ENCODE measurements around the gene PA2G4. TPM values are rescaled to one million over a fixed set of nuclear protein-coding genes. Genes with fewer than 3 reads are reported as not detected.

PA2G4 gene
- polyA plus RNA-seq, 1 donor (not counting 4 experiments of a cell fraction or from before 2014, with no cell fraction given), result 480 TPM

DNA sequence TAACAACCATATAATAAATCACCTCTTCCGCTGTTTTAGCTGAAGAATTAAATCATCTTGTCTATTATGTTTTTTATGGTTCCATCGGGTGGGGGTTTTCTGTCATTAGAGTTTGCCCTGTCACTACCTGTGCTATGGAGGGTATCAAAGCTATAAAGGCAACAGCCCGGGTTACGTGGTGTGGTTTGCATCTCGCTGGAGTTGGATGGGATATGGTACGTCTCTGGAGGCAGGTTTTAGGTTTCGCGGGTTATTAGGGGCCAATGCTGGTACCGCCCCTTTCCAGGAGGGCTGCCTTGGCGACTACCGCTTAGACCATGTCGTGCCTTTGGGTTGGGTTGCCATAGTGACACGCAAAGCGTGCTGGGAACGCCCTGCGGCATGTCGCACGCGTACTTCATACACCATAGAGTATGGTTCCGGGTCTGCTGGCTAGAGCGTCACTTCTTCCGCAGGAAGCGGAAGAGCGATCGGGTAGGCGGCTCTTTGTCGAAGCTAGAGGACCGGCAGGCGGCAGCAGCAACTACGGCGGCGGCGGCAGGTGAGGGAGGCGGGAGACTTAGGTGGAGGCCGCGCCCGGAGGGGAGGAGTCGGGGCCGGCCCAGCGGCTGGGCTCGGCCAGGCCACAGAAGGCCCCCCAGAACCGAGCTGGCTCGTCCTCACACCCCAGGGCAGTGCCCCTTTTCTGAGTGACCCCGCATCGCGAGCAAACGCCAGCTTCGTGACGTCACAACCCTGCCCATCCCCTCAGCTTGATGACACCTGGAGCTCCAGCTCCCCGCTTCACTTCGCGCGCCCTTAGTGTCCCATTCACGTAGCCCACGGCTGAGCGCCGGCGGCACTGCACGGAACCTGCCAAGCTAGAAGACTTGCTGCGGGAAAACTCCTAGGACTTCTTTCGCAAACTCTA is 13.7 kb downstream of the PA2G4 start, which contains the start of gene ZC3H10:
Gene ZC3H10 (plus strand): TSS at position 489 of the 910 bp plus-strand sequence. CDS start 2,297 bp downstream, outside the sequence.
- no peak for TF ChIP-seq EZH2 (IDR thresholded peaks at IDR 0.05; ENCODE audit: low read length)
- TF ChIP-seq, protein P1, sequence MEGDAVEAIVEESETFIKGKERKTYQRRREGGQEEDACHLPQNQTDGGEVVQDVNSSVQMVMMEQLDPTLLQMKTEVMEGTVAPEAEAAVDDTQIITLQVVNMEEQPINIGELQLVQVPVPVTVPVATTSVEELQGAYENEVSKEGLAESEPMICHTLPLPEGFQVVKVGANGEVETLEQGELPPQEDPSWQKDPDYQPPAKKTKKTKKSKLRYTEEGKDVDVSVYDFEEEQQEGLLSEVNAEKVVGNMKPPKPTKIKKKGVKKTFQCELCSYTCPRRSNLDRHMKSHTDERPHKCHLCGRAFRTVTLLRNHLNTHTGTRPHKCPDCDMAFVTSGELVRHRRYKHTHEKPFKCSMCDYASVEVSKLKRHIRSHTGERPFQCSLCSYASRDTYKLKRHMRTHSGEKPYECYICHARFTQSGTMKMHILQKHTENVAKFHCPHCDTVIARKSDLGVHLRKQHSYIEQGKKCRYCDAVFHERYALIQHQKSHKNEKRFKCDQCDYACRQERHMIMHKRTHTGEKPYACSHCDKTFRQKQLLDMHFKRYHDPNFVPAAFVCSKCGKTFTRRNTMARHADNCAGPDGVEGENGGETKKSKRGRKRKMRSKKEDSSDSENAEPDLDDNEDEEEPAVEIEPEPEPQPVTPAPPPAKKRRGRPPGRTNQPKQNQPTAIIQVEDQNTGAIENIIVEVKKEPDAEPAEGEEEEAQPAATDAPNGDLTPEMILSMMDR (optimal IDR thresholded peaks at IDR 0.05 in 1 of 3, IDR thresholded peaks at IDR 0.05 in 1 of 3, conservative IDR thresholded peaks at IDR 0.05 in 1 of 3; ENCODE audit: extremely low read depth in 1 of 3, insufficient read depth in 2 of 3, low read length in 3 of 3), result peak; percentile 35 to 73 (median 55)
- DNase-seq (ENCODE audit: low read depth, low spot score) (peak; percentile 98), FAIRE-seq (peak; percentile 82)
- peak within 1 kb of the TSS; percentile 18 for H2AFZ ChIP-seq (ENCODE audit: control insufficient read depth, low read length)
- H3K79me2 ChIP-seq (ENCODE audit: control insufficient read depth, insufficient read depth, low read length), result peaks cover 11% of the 10 kb centered on the region
- H3K27me3 ChIP-seq (ENCODE audit: control insufficient read depth, extremely low read depth, insufficient read depth, low read length), result no peaks in the 10 kb centered on the region
- H3K9me3 ChIP-seq (ENCODE audit: control insufficient read depth, low read depth, low read length), result no peaks in the 10 kb centered on the region
- H4K20me1 ChIP-seq (ENCODE audit: control insufficient read depth, extremely low read depth, insufficient read depth, low read length), result no peaks in the 10 kb centered on the region
- peaks cover 9 to 35% of the 10 kb centered on the region in 2 experiments for H3K36me3 ChIP-seq (ENCODE audit: control insufficient read depth in 2 of 2, extremely low read depth in 1 of 2, insufficient read depth in 2 of 2, low read length in 2 of 2)
- peaks cover 26% of the 10 kb centered on the region for H3K4me1 ChIP-seq (ENCODE audit: control insufficient read depth, extremely low read depth, insufficient read depth, low read length)
- peak within 1 kb of the TSS; percentile 99 for H3K9ac ChIP-seq (ENCODE audit: control insufficient read depth, extremely low read depth, insufficient read depth, low read length)
- H3K4me2 ChIP-seq (ENCODE audit: control insufficient read depth, extremely low read depth, insufficient read depth, low read depth, low read length), result peak within 1 kb of the TSS; percentile 93
- H3K27ac ChIP-seq (ENCODE audit: control insufficient read depth, insufficient read depth, low read length), result peak within 1 kb of the TSS; percentile 99
- H3K4me3 ChIP-seq (ENCODE audit: control insufficient read depth in 2 of 3, extremely low read depth in 1 of 3, insufficient read depth in 2 of 3, low read depth in 1 of 3, low read length in 3 of 3), result peak within 1 kb of the TSS; percentile 69 to 99 (median 92)
- no peaks in the 10 kb centered on the region for H3K9me1 ChIP-seq (ENCODE audit: control insufficient read depth, extremely low read depth, insufficient read depth, low read length)
- dilution Hi-C loops (cut with MboI; ENCODE audit: extremely low pct_ligation_motif_present, low sequenced_read_pairs), result no loop called here

DNA sequence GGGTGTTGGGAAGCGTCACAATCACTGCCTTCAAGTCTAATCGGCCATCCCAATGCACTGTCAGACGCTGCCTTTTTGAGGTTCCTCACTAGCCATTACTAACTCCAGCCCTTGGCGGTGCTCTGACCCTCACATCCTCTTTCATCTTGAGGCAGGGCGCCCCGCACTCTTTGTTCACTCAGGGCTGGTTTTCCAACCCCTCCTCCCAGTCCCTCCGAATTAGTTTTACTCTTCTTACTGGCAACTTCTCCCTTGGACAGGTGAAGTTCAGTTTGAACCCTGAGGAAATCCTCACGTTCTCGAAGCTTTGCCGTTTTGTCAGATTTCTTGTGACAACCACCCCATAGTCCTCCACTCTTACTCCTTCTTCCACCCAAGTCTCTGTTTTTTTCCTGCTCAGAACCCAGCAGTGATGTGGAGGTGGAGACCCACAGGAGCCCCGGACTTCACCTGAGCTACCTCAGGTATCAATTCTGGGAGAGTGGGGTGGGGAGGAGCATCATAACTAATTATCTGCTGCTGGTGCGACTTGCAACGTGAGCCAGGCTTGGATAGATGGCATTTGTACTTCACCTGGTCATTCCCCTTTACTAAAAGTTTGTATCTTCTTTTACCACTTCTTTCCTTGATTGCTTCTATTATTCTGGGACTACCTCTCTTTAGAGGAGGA is 14.5 kb downstream of the PA2G4 start:
- H3K4me2 ChIP-seq (ENCODE audit: control insufficient read depth, extremely low read depth, insufficient read depth, low read depth, low read length), result peak overlapping the region; percentile 93
- H4K20me1 ChIP-seq (ENCODE audit: control insufficient read depth, extremely low read depth, insufficient read depth, low read length), result no peaks in the 10 kb centered on the region
- no peak for TF ChIP-seq EZH2 (IDR thresholded peaks at IDR 0.05; ENCODE audit: low read length)
- TF ChIP-seq, protein P1 (optimal IDR thresholded peaks at IDR 0.05 in 1 of 3, IDR thresholded peaks at IDR 0.05 in 1 of 3, conservative IDR thresholded peaks at IDR 0.05 in 1 of 3; ENCODE audit: extremely low read depth in 1 of 3, insufficient read depth in 2 of 3, low read length in 3 of 3), result no peak
- no peaks in the 10 kb centered on the region for H3K9me3 ChIP-seq (ENCODE audit: control insufficient read depth, low read depth, low read length)
- H3K36me3 ChIP-seq (ENCODE audit: control insufficient read depth in 2 of 2, extremely low read depth in 1 of 2, insufficient read depth in 2 of 2, low read length in 2 of 2), result peaks cover 4 to 28% of the 10 kb centered on the region in 2 experiments
- peaks cover 11% of the 10 kb centered on the region for H3K79me2 ChIP-seq (ENCODE audit: control insufficient read depth, insufficient read depth, low read length)
- FAIRE-seq (no peak), DNase-seq (ENCODE audit: low read depth, low spot score) (no peak)
- peaks cover 26% of the 10 kb centered on the region for H3K4me1 ChIP-seq (ENCODE audit: control insufficient read depth, extremely low read depth, insufficient read depth, low read length)
- H3K4me3 ChIP-seq (ENCODE audit: control insufficient read depth in 2 of 3, extremely low read depth in 1 of 3, insufficient read depth in 2 of 3, low read depth in 1 of 3, low read length in 3 of 3), result peak overlapping the region; percentile 69 to 72 (median 71)
- H3K27ac ChIP-seq (ENCODE audit: control insufficient read depth, insufficient read depth, low read length), result peak overlapping the region; percentile 66
- peak overlapping the region; percentile 18 for H2AFZ ChIP-seq (ENCODE audit: control insufficient read depth, low read length)
- no peaks in the 10 kb centered on the region for H3K9me1 ChIP-seq (ENCODE audit: control insufficient read depth, extremely low read depth, insufficient read depth, low read length)
- dilution Hi-C loops (cut with MboI; ENCODE audit: extremely low pct_ligation_motif_present, low sequenced_read_pairs), result no loop called here
- H3K9ac ChIP-seq (ENCODE audit: control insufficient read depth, extremely low read depth, insufficient read depth, low read length), result peak overlapping the region; percentile 77
- no peaks in the 10 kb centered on the region for H3K27me3 ChIP-seq (ENCODE audit: control insufficient read depth, extremely low read depth, insufficient read depth, low read length)

Data from keratinocyte (primary cell).